Skeletal muscle tissue (tissue), 4 donors: ENCODE data around the gene PRKN. TPM values are rescaled to one million over a fixed set of nuclear protein-coding genes. Genes with fewer than 3 reads are reported as not detected.

Experiments
- H3K27ac ChIP-seq: one replicate; pipeline ENCODE4 v1.7.0; 2013; ENCODE audit warnings: mild to moderate bottlenecking, low read depth, low read length, inconsistent platforms
- H3K27me3 ChIP-seq, 3 donors: one replicate each; pipeline ENCODE4 v1.7.0; 2013; ENCODE audit warnings: low read length in 3 of 3; ENCODE audit not compliant: control insufficient read depth in 3 of 3, insufficient read depth in 3 of 3
- H3K36me3 ChIP-seq, 3 donors: one replicate each; pipeline ENCODE4 v1.7.0; 2013; ENCODE audit warnings: low read length in 3 of 3; ENCODE audit not compliant: control insufficient read depth in 3 of 3, insufficient read depth in 3 of 3
- H3K4me1 ChIP-seq, 3 donors: one replicate each; pipeline ENCODE4 v1.7.0; 2013; ENCODE audit warnings: low read length in 3 of 3, mild to moderate bottlenecking in 3 of 3; ENCODE audit not compliant: control insufficient read depth in 3 of 3, insufficient read depth in 3 of 3
- H3K4me3 ChIP-seq, 3 donors: one replicate each; pipeline ENCODE4 v1.7.0; 2013; ENCODE audit warnings: low read length in 3 of 3
- H3K9ac ChIP-seq, 3 donors: one replicate each; pipeline ENCODE4 v1.7.0; 2013; ENCODE audit warnings: low read length in 3 of 3, mild to moderate bottlenecking in 3 of 3, moderate library complexity in 2 of 3, low read depth in 1 of 3
- H3K9me3 ChIP-seq, 3 donors: one replicate each; pipeline ENCODE4 v1.7.0; 2013; ENCODE audit warnings: low read length in 3 of 3; ENCODE audit not compliant: control insufficient read depth in 3 of 3
- total RNA-seq: library from RNA; depleted of rRNA; stranded (reverse); fragments of >200 nt; gene quantifications from one replicate; pipeline ENCODE4 v1.2.3, GENCODE V29; 2014
- donor health status: Osteomylitis.

The PRKN gene
- total RNA-seq, 1 donor from 2014 or later: 16.7 TPM

- H3K36me3 ChIP-seq: no peaks in the 10 kb centered on the region
- H3K4me1 ChIP-seq: peaks cover 0 to 5% (median 2%) of the 10 kb centered on the region in 3 donors
- no peak overlapping the region for H3K27ac ChIP-seq
- H3K4me3 ChIP-seq: no peak overlapping the region
- no peak overlapping the region for H3K9ac ChIP-seq
- H3K27me3 ChIP-seq: no peaks in the 10 kb centered on the region
- H3K9me3 ChIP-seq: no peaks in the 10 kb centered on the region
These were observed 384.2 kb downstream of the PRKN start for GRCh38 chr6:162343198-162343935.

- Histone ChIP-seq H3K4me1 (no peaks in the 10 kb centered on the region), H3K9me3 (no peaks in the 10 kb centered on the region), H3K9ac (no peak overlapping the region), H3K4me3 (no peak overlapping the region), H3K36me3 (no peaks in the 10 kb centered on the region), H3K27ac (no peak overlapping the region), H3K27me3 (no peaks in the 10 kb centered on the region)
These were observed 390.2 kb downstream of the PRKN start for GRCh38 chr6:162337412-162337811.

- Histone ChIP-seq H3K36me3 (no peaks in the 10 kb centered on the region), H3K27ac (no peak overlapping the region), H3K4me3 (no peak overlapping the region), H3K27me3 (no peaks in the 10 kb centered on the region), H3K9ac (no peak overlapping the region), H3K9me3 (no peaks in the 10 kb centered on the region), H3K4me1 (no peaks in the 10 kb centered on the region)
These were observed 391.2 kb downstream of the PRKN start for GRCh38 chr6:162336359-162336758.

GRCh38 chr6:162332365-162332764 lies 395.2 kb downstream of the PRKN start:
- Histone ChIP-seq H3K4me1 (no peaks in the 10 kb centered on the region), H3K36me3 (no peaks in the 10 kb centered on the region), H3K9me3 (no peaks in the 10 kb centered on the region), H3K27me3 (no peaks in the 10 kb centered on the region), H3K4me3 (no peak overlapping the region), H3K9ac (no peak overlapping the region), H3K27ac (no peak overlapping the region)

GRCh38 chr6:162331911-162332310 lies 395.7 kb downstream of the PRKN start:
- Histone ChIP-seq H3K4me1 (no peaks in the 10 kb centered on the region), H3K4me3 (no peak overlapping the region), H3K27me3 (no peaks in the 10 kb centered on the region), H3K36me3 (no peaks in the 10 kb centered on the region), H3K27ac (no peak overlapping the region), H3K9ac (no peak overlapping the region), H3K9me3 (no peaks in the 10 kb centered on the region)

- no peak overlapping the region for H3K27ac ChIP-seq
- H3K9ac ChIP-seq: no peak overlapping the region
- H3K4me1 ChIP-seq: no peaks in the 10 kb centered on the region
- H3K36me3 ChIP-seq: no peaks in the 10 kb centered on the region
- no peak overlapping the region for H3K4me3 ChIP-seq
- H3K27me3 ChIP-seq: no peaks in the 10 kb centered on the region
- H3K9me3 ChIP-seq: peaks cover 0 to 3% (median 0%) of the 10 kb centered on the region in 3 donors
These were observed 401.7 kb downstream of the PRKN start for GRCh38 chr6:162325826-162326225.

GRCh38 chr6:162325051-162325450 lies 402.5 kb downstream of the PRKN start:
- Histone ChIP-seq H3K27ac (no peak overlapping the region), H3K9me3 (peaks cover 0 to 3% (median 0%) of the 10 kb centered on the region in 3 donors), H3K4me1 (no peaks in the 10 kb centered on the region), H3K27me3 (no peaks in the 10 kb centered on the region), H3K9ac (no peak overlapping the region), H3K4me3 (no peak overlapping the region), H3K36me3 (no peaks in the 10 kb centered on the region)

- Histone ChIP-seq H3K36me3 (no peaks in the 10 kb centered on the region), H3K9ac (no peak overlapping the region), H3K4me3 (no peak overlapping the region), H3K27ac (no peak overlapping the region), H3K9me3 (no peaks in the 10 kb centered on the region), H3K4me1 (no peaks in the 10 kb centered on the region), H3K27me3 (no peaks in the 10 kb centered on the region)
These were observed 412.3 kb downstream of the PRKN start for GRCh38 chr6:162315291-162315690.

GRCh38 chr6:162313922-162314660 lies 413.5 kb downstream of the PRKN start:
- H3K4me3 ChIP-seq: no peak overlapping the region
- H3K9me3 ChIP-seq: no peaks in the 10 kb centered on the region
- H3K36me3 ChIP-seq: no peaks in the 10 kb centered on the region
- no peaks in the 10 kb centered on the region for H3K27me3 ChIP-seq
- H3K9ac ChIP-seq: no peak overlapping the region
- H3K4me1 ChIP-seq: no peaks in the 10 kb centered on the region
- H3K27ac ChIP-seq: no peak overlapping the region

GRCh38 chr6:162307865-162308264 lies 419.7 kb downstream of the PRKN start:
- Histone ChIP-seq H3K27ac (no peak overlapping the region), H3K4me3 (no peak overlapping the region), H3K9ac (no peak overlapping the region), H3K36me3 (no peaks in the 10 kb centered on the region), H3K27me3 (no peaks in the 10 kb centered on the region), H3K9me3 (no peaks in the 10 kb centered on the region), H3K4me1 (no peaks in the 10 kb centered on the region)
